SHP77 treated with DMSO at 0.1 percent for 48 hours (cell line): Measurements from ENCODE around the gene EIF4E2.

Experiments used
- DNase-seq: peaks from one replicate; lab custom pipeline; 2025; lab: John Stamatoyannopoulos, UW

Gene EIF4E2, protein sequence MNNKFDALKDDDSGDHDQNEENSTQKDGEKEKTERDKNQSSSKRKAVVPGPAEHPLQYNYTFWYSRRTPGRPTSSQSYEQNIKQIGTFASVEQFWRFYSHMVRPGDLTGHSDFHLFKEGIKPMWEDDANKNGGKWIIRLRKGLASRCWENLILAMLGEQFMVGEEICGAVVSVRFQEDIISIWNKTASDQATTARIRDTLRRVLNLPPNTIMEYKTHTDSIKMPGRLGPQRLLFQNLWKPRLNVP

GRCh38 chr2:232550354-232551249, at the start of gene EIF4E2, which contains the start of gene TIGD1:
TSS of gene EIF4E2 (plus strand) at chr2:232550689. CDS start at chr2:232550725, 36 bp downstream.
TSS of gene TIGD1 (minus strand) at chr2:232550557. CDS start at chr2:232549882, 675 bp downstream.
- DNase-seq: peak; percentile 80

DNA sequence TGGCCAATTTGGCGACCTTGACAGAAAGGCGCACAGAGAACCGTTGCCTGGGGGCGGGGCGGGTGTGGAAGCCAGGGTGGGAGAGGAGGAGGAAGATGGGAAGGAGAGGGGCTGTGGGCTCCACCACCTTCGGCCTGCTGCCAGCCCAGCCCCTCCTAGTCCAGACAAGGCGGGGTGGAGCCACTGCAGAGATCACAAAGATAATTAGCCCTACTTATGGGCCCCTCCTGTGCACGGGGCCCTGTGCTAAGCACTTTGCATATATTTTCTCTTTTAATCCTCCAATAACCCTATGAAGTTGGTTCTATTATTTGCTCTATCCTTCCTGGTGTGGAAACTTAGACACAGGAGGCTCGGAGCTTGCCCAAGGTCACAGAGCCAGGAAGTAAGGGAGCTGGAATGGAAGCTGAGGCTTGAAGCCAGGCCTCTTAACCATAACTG, 49.1 kb upstream of the EIF4E2 start:
- no peak for DNase-seq

DNA sequence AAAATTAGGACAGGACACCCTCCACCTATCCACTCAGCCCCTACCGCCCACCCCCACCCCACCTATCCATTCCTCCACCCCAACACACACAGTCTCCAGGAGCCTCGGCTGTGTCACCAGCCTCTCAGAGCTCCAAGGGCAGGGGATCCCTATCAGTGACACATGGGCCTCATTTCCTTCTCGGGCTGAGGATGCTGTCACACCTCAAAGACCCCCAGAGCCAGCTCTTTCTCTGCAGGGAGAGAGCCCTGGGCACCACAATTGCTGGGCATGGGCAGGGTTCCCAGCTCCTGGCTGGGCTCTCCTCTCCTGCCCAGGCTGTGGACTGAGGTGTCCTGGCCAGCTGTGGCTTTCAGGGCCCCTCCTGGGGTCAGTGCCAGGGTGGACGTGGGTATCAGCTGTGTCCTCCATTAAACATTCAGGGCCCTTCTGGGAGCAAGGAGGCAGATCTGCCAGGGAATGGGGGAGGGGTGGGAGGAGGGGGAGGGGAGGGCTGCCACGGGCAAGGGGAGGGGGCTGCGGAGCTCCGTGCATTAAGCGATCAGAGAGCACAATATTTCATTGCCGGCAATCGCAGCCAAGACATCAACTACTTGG, 48.6 kb upstream of the EIF4E2 start:
- no peak for DNase-seq

GRCh38 chr2:232502511-232502910, 48.0 kb upstream of the EIF4E2 start:
- DNase-seq: no peak

- peak; percentile 71 for DNase-seq
Measured at GRCh38 chr2:232502911-232503808, 47.3 kb upstream of the EIF4E2 start.

DNA sequence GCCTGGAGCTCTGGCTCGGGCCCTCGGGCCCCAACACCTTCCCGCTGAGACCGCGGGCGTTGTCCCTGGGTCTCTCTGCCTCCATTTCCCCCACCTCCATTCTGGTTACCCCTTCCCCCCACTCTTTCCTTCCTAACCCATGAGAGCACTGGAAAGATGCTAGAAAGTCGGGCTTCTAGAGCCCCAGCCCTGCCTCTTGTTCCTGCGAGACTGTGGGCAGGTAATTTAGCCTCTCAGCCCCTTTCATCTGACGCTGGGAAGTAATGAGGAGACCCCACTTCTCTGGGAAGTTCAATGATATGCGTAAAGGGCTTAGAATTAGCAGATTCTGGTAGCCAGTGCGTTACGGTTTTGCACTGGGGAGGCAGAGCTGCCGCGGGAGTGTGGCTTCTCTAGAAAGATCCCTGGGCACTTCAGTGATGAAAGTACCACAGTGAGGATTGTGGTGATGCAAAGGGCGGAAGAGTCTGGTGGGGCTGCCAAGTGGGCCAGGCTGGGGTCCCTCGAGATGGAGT, 46.6 kb upstream of the EIF4E2 start:
- no peak for DNase-seq

DNA sequence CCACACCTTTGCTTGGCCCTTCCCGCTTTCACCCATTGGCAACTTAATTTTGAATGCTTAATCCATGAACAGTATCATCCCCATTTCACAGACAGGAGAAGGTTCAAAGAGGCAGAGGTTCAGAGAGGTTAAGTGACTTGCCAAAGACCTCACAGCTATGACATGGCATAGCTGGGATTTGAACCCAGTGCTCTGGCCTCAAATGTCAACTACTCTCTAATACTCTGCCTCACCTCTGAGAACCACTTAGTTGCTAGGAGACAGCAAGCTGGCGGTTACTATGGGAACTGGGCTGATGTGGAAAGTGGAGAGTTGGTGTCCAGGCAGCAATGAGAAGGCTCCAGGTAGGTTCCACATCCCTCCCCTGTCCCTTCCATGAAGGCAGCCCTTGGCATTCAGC, 46.1 kb upstream of the EIF4E2 start:
- DNase-seq: no peak

GRCh38 chr2:232505856-232506255, 44.6 kb upstream of the EIF4E2 start:
- no peak for DNase-seq

DNA sequence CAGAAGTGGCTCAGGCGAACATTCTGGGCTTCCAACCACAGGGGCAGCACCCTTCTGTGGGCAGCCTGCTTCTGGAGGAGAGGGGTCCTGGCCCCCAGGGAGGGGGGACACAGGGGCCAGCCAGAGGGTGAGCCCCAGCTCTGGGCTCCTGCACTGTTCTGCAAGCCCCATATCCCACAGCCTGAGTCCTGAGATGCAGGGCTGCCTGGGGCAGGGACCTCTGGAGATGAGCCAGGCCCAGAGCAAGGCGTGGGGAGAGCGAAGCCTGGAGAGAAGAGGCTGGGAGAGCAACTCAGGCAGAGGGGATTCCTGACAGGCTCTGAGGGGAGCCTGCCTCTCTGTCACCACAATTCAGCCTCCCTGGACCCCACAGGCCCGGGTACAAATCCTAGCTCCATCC, 43.8 kb upstream of the EIF4E2 start:
- DNase-seq: no peak

- DNase-seq: no peak
Measured at GRCh38 chr2:232508251-232508650, 42.2 kb upstream of the EIF4E2 start.

DNA sequence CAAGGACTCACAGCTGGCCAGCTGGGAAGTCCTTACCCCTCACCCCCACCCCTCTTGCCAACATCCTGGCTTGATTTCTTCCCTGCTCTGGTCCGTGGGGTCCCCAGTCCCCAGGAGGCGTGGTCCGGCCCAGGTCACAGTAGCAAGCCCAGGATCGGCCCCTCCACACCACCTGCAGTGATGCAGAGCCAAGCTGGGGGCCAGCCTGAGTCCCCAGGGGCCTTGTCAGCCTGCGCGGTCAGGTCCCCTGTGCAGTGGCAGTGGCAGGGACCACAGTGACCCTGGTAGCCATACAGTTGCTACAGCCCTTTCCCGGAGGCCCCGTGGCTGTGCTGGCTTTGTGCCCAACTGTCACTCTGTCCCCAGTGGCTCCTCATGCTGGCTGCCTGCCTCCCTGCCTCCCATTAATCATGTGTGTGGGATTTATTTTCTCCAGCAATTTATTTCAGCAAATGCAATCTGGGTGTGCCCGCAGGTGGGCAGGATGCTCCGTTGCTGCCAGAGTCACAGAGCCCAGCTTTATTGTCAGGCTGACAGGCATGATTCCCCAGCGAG, 39.1 kb upstream of the EIF4E2 start:
- DNase-seq: peak; percentile 59

- no peak for DNase-seq
Measured at GRCh38 chr2:232512602-232513001, 37.9 kb upstream of the EIF4E2 start.

DNA sequence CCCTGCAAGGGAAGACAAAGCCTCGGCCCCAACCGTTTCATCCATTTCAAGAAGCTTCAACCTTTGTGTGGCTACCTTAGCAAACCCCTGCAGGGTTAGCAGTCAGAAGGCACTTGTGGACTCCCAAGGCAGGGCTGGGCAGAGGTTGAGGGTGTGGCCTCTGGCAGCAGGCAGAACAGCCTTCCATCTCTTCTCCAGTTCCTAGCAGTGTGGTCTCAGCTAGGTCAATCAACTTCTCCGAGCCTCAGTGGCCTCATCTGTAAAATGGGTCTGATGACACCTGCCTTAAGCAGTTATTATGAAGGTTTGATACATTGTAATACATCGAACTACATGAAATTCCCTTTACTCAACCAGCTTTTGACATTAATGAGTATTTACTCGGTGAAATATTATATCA, 37.1 kb upstream of the EIF4E2 start:
- DNase-seq: no peak

- DNase-seq: no peak
Measured at GRCh38 chr2:232515639-232516038, 34.9 kb upstream of the EIF4E2 start.

DNA sequence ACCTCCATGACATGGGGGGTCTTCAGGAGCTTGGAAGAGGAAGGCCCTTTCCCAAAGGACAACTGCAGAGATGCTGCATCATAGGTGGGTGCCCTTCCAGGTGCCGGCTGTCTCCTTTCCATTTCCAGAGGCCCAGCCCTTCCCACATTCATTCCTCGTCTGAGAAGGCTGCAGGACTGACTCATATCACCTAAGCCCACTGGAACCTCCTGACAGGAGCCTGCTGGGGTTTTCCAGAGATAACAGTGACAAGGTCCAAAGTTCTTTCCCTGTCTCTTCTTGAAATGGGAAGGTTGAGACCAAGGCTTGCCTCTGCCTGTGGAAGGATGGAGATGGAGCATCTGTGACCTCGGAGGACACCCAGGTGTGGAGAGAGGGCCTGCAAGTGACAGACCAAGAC, 33.9 kb upstream of the EIF4E2 start:
- no peak for DNase-seq

DNA sequence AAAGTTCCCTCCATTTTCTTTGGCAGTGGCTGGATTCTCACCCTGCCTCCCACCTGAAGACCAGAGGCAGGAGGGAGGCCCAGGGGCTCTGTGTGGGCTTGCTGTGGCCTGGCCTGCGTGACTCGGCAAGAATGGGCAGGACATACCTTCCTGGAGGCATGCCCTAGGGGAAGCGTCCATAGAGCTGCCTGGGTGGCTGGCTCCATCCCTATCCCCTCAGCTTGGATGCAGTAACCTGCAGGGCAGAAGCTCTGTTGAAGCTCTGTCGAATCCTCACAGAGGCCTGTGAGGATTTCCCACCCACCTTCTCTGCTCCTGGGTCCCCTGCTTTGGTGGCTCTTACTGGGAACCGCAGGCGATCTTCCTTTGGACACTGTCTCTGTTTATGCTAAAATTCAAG, 31.6 kb upstream of the EIF4E2 start:
- no peak for DNase-seq

- DNase-seq: no peak
Measured at GRCh38 chr2:232519581-232520438, 30.7 kb upstream of the EIF4E2 start, which contains the start of gene PRSS56. TSS of gene PRSS56 (plus strand) at chr2:232520388. CDS start at chr2:232520599, 211 bp downstream.

DNA sequence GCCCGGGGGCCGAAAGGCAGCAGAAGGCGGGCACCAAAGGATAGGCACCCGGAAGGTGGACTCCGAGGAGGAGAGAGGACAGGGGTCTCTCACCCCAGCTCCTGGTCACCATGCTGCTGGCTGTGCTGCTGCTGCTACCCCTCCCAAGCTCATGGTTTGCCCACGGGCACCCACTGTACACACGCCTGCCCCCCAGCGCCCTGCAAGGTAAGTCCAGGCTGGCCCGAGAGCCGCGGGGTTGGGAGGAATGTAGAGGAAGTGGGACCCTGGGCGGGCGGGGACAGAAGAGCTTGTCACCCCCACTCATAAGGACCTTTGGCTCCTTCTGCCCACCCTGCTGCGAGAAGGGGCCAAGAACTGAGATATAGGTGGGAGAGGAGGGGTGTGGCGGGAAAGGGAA, 30.0 kb upstream of the EIF4E2 start:
- DNase-seq: no peak

DNA sequence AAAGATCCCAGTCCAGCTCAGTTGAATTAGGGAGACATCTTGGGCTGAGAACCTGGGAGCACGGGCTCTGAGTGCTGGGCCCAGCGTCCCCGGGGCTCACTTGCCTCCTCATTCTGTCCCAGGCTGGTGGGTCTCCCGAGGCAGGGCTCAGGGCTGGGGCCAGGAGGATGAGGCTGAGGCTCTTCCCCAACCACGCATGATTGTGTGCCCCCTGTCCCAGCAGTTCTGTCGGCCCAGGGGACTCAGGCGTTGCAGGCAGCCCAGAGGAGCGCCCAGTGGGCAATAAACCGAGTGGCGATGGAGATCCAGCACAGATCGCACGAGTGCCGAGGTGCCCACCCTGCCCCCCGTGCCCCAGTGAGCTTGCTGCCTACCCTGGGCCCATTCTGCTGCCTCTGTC, 29.4 kb upstream of the EIF4E2 start:
- no peak for DNase-seq

- DNase-seq: no peak
Measured at GRCh38 chr2:232521959-232522622, 28.4 kb upstream of the EIF4E2 start.
